Endothelial cell of umbilical vein (primary cell): ENCODE results near the gene TMEM174.

ENCODE experiments used
- CTCF ChIP-seq, 2 donors: IDR thresholded peaks; 1 replicate in 1 of 2; 2 replicates in 1 of 2; pipeline ENCODE4 v1.5.1; 2011; ENCODE audit warnings: low read length in 2 of 2, mild to moderate bottlenecking in 2 of 2, moderate library complexity in 2 of 2, control low read depth in 1 of 2, inconsistent platforms in 1 of 2, low read depth in 1 of 2; ENCODE audit not compliant: insufficient read depth in 1 of 2; ENCODE audit errors: extremely low read depth in 1 of 2
- EZH2 ChIP-seq: IDR thresholded peaks from 2 replicates; pipeline ENCODE4 v1.6.1; 2012; ENCODE audit warnings: borderline replicate concordance, low read depth, mild to moderate bottlenecking, moderate library complexity, low read length, inconsistent platforms; ENCODE audit not compliant: severe bottlenecking
- FOS ChIP-seq: IDR thresholded peaks from 2 replicates; pipeline ENCODE4 v1.6.1; 2011; ENCODE audit warnings: mild to moderate bottlenecking, low read length, moderate library complexity, borderline replicate concordance; ENCODE audit not compliant: insufficient read depth
- GATA2 ChIP-seq: IDR thresholded peaks from 2 replicates; pipeline ENCODE4 v1.7.0; 2011; ENCODE audit warnings: low read depth, mild to moderate bottlenecking, moderate library complexity, mixed read lengths, low read length; ENCODE audit not compliant: insufficient read length, insufficient read depth
- JUN ChIP-seq: IDR thresholded peaks from 2 replicates; pipeline ENCODE4 v1.6.1; 2011; ENCODE audit warnings: borderline replicate concordance, low read depth; ENCODE audit not compliant: insufficient read length, insufficient read depth
- MAX ChIP-seq: IDR thresholded peaks from 2 replicates; pipeline ENCODE4 v1.6.1; 2011; ENCODE audit not compliant: insufficient read depth, insufficient read length
- MYC ChIP-seq: IDR thresholded peaks from one replicate; pipeline ENCODE4 v1.6.1; 2011; ENCODE audit warnings: mild to moderate bottlenecking, low read depth, low read length
- POLR2A ChIP-seq: IDR thresholded peaks from 2 replicates; pipeline ENCODE4 v1.6.1; 2012; ENCODE audit warnings: low read depth, mild to moderate bottlenecking, control low read depth, low read length
- POLR2AphosphoS5 ChIP-seq: IDR thresholded peaks from 2 replicates; pipeline ENCODE4 v1.6.1; 2012; ENCODE audit warnings: low read depth, mild to moderate bottlenecking, control low read depth, low read length, moderate library complexity; ENCODE audit not compliant: insufficient read depth

GRCh38 chr5:73186976-73187375 lies 14.0 kb downstream of the TMEM174 start:
- TF ChIP-seq CTCF (IDR thresholded peaks at IDR 0.05; ENCODE audit: extremely low read depth in 1 of 2, insufficient read depth in 1 of 2, low read depth in 1 of 2, low read length in 2 of 2) (no peak), POLR2A (no peak), POLR2AphosphoS5 (no peak), EZH2 (no peak), GATA2 (no peak), JUN (no peak), MYC (no peak), FOS (no peak), MAX (no peak)
